HG03060 (cell line): Measurements from ENCODE around the gene SPATC1L.

Source experiments
- ATAC-seq: cut with Tn5 transposase; IDR thresholded peaks from one replicate; pipeline ENCODE4 v1.9.1; 2021; ENCODE audit warnings: low read depth, moderate number of reproducible peaks; ENCODE audit not compliant: unreplicated experiment

The SPATC1L gene

GRCh38 chr21:46168238-46168637 is 16.0 kb downstream of the SPATC1L start:
- no peak for ATAC-seq

GRCh38 chr21:46165098-46165497 is 19.2 kb downstream of the SPATC1L start:
- ATAC-seq = no peak

GRCh38 chr21:46163380-46163779 is 20.9 kb downstream of the SPATC1L start:
- ATAC-seq = no peak

- no peak for ATAC-seq
Observed at GRCh38 chr21:46161633-46162592, 22.3 kb downstream of the SPATC1L start.

- no peak for ATAC-seq
Observed at GRCh38 chr21:46160907-46161632, 23.2 kb downstream of the SPATC1L start.

- no peak for ATAC-seq
Observed at GRCh38 chr21:46160657-46160906, 23.7 kb downstream of the SPATC1L start.

GRCh38 chr21:46159841-46160656 is 24.2 kb downstream of the SPATC1L start:
- no peak for ATAC-seq

GRCh38 chr21:46159390-46159789 is 24.9 kb downstream of the SPATC1L start:
- no peak for ATAC-seq

GRCh38 chr21:46158666-46159300 is 25.5 kb downstream of the SPATC1L start:
- ATAC-seq = no peak

- ATAC-seq = no peak
Observed at GRCh38 chr21:46157987-46158451, 26.2 kb downstream of the SPATC1L start.

GRCh38 chr21:46157396-46157986 is 26.8 kb downstream of the SPATC1L start:
- ATAC-seq = no peak

GRCh38 chr21:46156678-46157077 is 27.6 kb downstream of the SPATC1L start:
- ATAC-seq = no peak

GRCh38 chr21:46156378-46156645 is 27.9 kb downstream of the SPATC1L start:
- ATAC-seq = no peak

GRCh38 chr21:46155514-46156377 is 28.5 kb downstream of the SPATC1L start, which contains the start of gene FTCD:
FTCD (minus strand) TSS chr21:46155579; CDS start chr21:46155523, 56 bp downstream.
- no peak for ATAC-seq

GRCh38 chr21:46154955-46155513 is 29.2 kb downstream of the SPATC1L start:
- ATAC-seq = no peak

GRCh38 chr21:46154155-46154954 is 29.9 kb downstream of the SPATC1L start:
- no peak for ATAC-seq

GRCh38 chr21:46153247-46154154 is 30.8 kb downstream of the SPATC1L start:
- no peak for ATAC-seq
